Esophagus (tissue), 2 donors: ENCODE measurements around the gene OLFM2. TPM values are rescaled to one million over a fixed set of nuclear protein-coding genes. Genes with fewer than 3 reads are reported as not detected.

Experiments
- H3K27ac ChIP-seq, 2 donors: one replicate each; pipeline ENCODE4 v1.5.1; 2013; ENCODE audit warnings: low read depth in 2 of 2, mild to moderate bottlenecking in 2 of 2, inconsistent platforms in 1 of 2, low read length in 1 of 2, moderate library complexity in 1 of 2
- H3K27me3 ChIP-seq, 2 donors: one replicate each; pipeline ENCODE4 v1.6.1; 2013; ENCODE audit warnings: low read length in 2 of 2, control low read depth in 1 of 2, mild to moderate bottlenecking in 1 of 2; ENCODE audit not compliant: insufficient read depth in 2 of 2, control insufficient read depth in 1 of 2
- H3K36me3 ChIP-seq, 2 donors: one replicate each; pipeline ENCODE4 v1.6.1; 2013; ENCODE audit warnings: low read length in 1 of 2; ENCODE audit not compliant: control insufficient read depth in 2 of 2, insufficient read depth in 2 of 2
- H3K4me1 ChIP-seq, 2 donors: one replicate each; pipeline ENCODE4 v1.6.1; 2013; ENCODE audit warnings: low read length in 1 of 2; ENCODE audit not compliant: control insufficient read depth in 2 of 2, insufficient read depth in 2 of 2
- H3K4me3 ChIP-seq, 2 donors: one replicate each; pipeline ENCODE4 v1.5.1; 2013; ENCODE audit warnings: low read length in 2 of 2, mild to moderate bottlenecking in 2 of 2, low read depth in 1 of 2, moderate library complexity in 1 of 2
- H3K9me3 ChIP-seq, 2 donors: one replicate each; pipeline ENCODE4 v1.6.1; 2013; ENCODE audit warnings: mild to moderate bottlenecking in 2 of 2, low read depth in 1 of 2, low read length in 1 of 2, moderate library complexity in 1 of 2; ENCODE audit not compliant: control insufficient read depth in 2 of 2, insufficient read depth in 1 of 2
- WGBS, 2 donors: extraction: QIAGEN DNeasy Blood & Tissue Kit; methylation state at CpG; one replicate each; pipeline ENCODE4 v1.1.7; 2013; 5-methylcytosine and 5-hydroxymethylcytosine counted together
- polyA plus RNA-seq, 2 donors: library from polyadenylated mRNA; stranded (reverse); fragments of 200-250 nt; gene quantifications; one replicate each; pipeline ENCODE4 v1.2.3, GENCODE V29; 2013
- donor health status: healthy with polysubstance abuse.
- donor health status: Bipolar disorder and iron deficiency.

OLFM2 gene
- polyA plus RNA-seq, 2 donors = 4.8 to 5.7 TPM

DNA sequence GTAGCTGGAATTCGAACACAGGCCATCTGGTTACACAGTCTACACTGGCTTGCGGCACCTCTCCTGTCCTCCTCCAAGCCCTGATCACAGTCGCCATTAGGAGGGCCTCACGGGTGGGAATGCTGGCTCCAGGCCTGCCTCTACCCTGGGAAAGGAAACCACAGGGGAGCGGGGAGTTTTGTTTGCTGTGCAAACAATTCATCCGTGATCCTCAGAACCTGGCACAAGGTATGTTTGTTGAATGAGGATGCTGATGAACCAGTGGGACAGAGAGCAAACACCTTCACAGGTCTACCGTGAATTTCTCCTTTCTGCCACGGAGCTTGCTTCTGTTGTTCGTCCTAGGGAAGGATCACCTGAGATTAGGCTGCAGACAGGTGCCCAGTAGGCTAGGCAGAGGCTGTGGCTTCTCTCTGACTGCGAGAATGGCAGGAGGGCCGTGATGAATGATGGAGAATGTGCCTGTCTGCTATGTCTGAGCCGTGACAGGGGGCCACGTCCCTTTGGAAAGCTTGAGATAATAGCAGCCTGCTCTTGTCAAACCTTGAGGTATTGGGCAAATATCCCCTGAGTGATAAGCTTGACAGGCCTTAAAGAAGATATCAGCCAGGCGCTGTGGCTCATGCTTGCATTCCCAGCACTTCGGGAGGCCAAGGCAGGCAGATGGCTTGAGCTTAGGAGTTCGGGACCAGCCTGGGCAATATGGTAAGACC, 64.5 kb downstream of the OLFM2 start:
- Histone ChIP-seq H3K27me3 (no peaks in the 10 kb centered on the region), H3K4me1 (no peaks in the 10 kb centered on the region), H3K36me3 (no peaks in the 10 kb centered on the region), H3K4me3 (no peak overlapping the region), H3K27ac (no peak overlapping the region), H3K9me3 (no peaks in the 10 kb centered on the region)
- 58 to 66% methylated on average over 16 of the region's 16 CpGs for WGBS, 2 donors

GRCh38 chr19:9868983-9869617, 67.2 kb downstream of the OLFM2 start:
- no peaks in the 10 kb centered on the region for H3K4me1 ChIP-seq
- no peak overlapping the region for H3K27ac ChIP-seq
- no peaks in the 10 kb centered on the region for H3K36me3 ChIP-seq
- WGBS, 2 donors = 75 to 81% methylated on average over 7 of the region's 7 CpGs
- no peaks in the 10 kb centered on the region for H3K9me3 ChIP-seq
- no peaks in the 10 kb centered on the region for H3K27me3 ChIP-seq
- no peak overlapping the region for H3K4me3 ChIP-seq

DNA sequence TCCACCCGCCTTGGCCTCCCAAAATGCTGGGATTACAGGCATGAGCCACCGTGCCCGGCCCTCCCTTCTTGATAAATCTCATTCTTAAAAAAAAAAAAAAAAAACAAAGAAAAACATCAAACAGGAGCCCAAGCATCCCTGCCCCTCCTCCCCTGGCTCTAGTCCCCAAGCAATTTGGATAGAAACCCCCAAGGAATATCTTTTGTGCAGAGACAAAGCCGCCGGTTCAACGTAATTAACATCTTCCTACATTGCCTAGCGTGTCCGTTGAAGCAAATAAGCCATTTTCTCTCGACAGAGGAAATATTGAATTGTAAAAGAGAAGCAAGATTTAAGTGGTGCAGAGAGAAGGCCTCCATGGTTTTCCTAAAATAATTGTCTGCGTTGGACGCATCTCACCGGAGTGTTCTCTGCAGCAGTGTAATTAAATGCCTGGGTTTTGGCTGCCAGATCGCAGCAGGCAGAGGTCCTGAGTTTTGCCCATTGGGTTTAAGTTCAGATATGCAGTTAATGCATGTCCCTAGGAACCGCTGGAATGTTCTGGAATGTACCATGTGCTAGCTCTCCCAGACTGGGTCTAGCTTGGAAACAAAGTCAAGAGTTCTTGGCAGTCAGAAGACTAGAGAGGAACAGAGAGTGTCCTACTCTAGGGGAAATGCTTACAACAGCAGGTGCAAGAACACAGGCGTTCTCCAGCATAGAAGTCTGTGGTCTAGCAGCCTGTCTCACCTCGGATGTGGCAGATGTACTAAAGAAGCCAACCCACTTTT, 70.4 kb downstream of the OLFM2 start:
- Histone ChIP-seq H3K4me1 (no peaks in the 10 kb centered on the region), H3K9me3 (no peaks in the 10 kb centered on the region), H3K27me3 (no peaks in the 10 kb centered on the region), H3K4me3 (no peak overlapping the region), H3K27ac (no peak overlapping the region), H3K36me3 (no peaks in the 10 kb centered on the region)
- WGBS, 2 donors = 79 to 84% methylated on average over 16 of the region's 16 CpGs

- Histone ChIP-seq H3K4me1 (no peaks in the 10 kb centered on the region), H3K36me3 (no peaks in the 10 kb centered on the region), H3K4me3 (no peak overlapping the region), H3K9me3 (no peaks in the 10 kb centered on the region), H3K27me3 (no peaks in the 10 kb centered on the region), H3K27ac (no peak overlapping the region)
- 71 to 73% methylated on average over 5 of the region's 5 CpGs for WGBS, 2 donors
Measured at GRCh38 chr19:9863759-9864158, 72.6 kb downstream of the OLFM2 start.

DNA sequence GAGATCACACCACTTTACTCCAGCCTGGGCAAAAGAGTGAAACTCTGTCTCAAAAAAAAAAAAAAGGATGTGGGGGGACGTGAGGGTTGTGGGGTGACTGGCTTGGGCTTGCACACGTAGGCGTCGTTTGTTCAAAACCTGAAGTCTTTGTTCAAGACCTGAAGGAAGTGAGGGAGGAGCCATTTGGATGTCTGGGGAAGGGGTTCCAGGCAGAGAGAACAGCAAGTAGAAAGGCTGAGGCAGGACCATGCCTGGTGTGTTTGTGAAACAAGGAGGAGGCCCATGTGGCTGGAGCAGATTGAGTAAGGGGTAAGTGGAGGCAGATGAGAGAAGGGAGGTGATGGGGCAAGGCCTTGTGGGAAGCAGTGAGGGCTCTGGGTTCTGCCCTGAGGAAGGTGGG, 73.4 kb downstream of the OLFM2 start:
- Histone ChIP-seq H3K9me3 (no peaks in the 10 kb centered on the region), H3K27ac (peak overlapping the region in 1 of 2 donors; percentile 33), H3K4me3 (no peak overlapping the region), H3K36me3 (no peaks in the 10 kb centered on the region), H3K27me3 (no peaks in the 10 kb centered on the region), H3K4me1 (peaks cover 0 to 3% of the 10 kb centered on the region in 2 donors)
- 63 to 66% methylated on average over 4 of the region's 4 CpGs for WGBS, 2 donors

GRCh38 chr19:9861503-9861902, 74.8 kb downstream of the OLFM2 start:
- Histone ChIP-seq H3K4me3 (no peak overlapping the region), H3K36me3 (no peaks in the 10 kb centered on the region), H3K27me3 (no peaks in the 10 kb centered on the region), H3K9me3 (no peaks in the 10 kb centered on the region), H3K4me1 (peaks cover 0 to 3% of the 10 kb centered on the region in 2 donors), H3K27ac (no peak overlapping the region)
- WGBS, 2 donors = 98 to 100% methylated on average over 1 of the region's 1 CpG

DNA sequence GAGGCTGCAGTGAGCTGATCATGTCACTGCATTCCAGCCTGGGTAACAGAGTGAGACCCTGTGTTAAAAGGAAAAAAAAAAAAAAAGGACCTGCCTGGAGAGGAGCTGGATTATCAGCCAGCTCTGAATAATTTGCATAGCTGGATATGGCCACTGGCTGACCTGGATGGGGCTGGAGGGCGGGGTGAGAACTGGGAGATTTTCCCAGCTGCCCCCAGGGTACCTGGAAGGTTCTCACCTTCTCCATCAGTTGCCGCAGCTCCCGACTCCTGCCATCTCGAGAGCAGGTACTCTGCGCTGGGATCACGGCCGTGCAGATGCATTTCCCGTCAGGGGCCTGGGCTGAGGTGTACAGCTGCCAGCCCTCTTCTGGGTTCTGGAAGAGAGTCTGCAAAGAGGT, 75.9 kb downstream of the OLFM2 start:
- Histone ChIP-seq H3K36me3 (no peaks in the 10 kb centered on the region), H3K4me1 (peaks cover 0 to 3% of the 10 kb centered on the region in 2 donors), H3K4me3 (no peak overlapping the region), H3K9me3 (no peaks in the 10 kb centered on the region), H3K27ac (no peak overlapping the region), H3K27me3 (no peaks in the 10 kb centered on the region)
- 71 to 86% methylated on average over 8 of the region's 8 CpGs for WGBS, 2 donors

DNA sequence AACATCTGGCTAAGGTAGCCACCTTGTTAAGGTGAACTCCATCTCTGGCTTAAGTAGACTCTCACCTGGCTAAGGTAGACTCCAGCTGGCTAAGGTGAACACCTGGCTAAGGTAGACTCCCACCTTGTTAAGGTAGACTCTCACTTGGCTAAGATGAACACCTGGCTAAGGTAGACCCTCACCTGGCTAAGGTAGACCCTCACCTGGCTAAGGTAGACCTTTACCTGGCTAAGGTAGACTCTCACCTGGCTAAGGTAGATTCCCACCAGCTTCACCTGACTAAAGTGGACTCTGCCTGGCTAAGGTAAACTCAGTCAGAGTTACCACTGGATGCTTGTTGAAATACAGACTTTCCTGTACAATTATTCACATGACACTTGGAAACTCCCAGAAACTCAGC, 77.5 kb downstream of the OLFM2 start:
- no peaks in the 10 kb centered on the region for H3K36me3 ChIP-seq
- peaks cover 0 to 3% of the 10 kb centered on the region in 2 donors for H3K4me1 ChIP-seq
- H3K27me3 ChIP-seq = no peaks in the 10 kb centered on the region
- H3K4me3 ChIP-seq = no peak overlapping the region
- H3K27ac ChIP-seq = no peak overlapping the region
- H3K9me3 ChIP-seq = no peaks in the 10 kb centered on the region

DNA sequence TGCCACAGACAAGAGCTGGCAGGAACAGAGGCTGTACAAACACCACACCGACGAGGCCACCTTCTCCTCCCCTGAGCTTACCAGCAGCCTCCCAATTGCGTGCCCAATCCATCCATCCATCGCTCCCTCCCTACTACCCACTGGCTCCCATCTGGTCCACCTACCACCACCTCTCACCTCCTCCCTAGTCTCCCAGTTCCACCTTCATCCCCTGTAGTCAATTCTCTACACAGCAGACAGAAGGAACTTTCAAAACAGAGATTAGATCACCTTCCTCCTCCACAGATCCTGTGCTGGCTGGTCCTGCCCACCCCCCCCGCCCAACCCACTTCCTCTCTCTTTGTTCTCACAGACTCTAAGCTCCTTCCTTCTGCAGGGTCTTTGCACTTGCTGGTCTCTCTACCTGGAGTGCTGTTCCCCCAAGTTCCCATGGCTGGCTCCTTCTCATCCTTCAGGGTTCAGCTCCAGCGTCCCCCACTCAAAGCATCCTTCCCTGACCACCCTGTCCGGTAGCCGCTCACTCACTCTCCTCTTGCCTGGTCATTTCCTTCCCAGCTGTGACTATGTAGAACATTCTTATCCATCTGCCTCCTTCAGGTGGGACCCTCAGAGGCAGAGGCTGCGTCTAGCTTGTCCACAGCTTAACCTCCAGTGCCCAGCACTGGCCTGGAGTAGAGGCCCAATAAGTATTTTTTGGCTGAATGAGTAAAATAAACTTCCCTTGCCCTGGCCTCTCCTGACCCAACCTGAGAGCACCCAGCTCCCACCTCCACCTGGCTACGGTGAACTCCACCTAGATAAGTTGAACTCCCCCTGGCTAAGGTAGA, 78.2 kb downstream of the OLFM2 start:
- WGBS, 2 donors = 74 to 78% methylated on average over 10 of the region's 10 CpGs
- Histone ChIP-seq H3K9me3 (no peaks in the 10 kb centered on the region), H3K4me1 (peaks cover 0 to 3% of the 10 kb centered on the region in 2 donors), H3K36me3 (no peaks in the 10 kb centered on the region), H3K4me3 (no peak overlapping the region), H3K27me3 (no peaks in the 10 kb centered on the region), H3K27ac (no peak overlapping the region)
